SW480 (cell line): ENCODE results near the gene PTPN14.
"Not testable (repeated sequence)": the region's sequence is repeated elsewhere in the genome, so short reads cannot be mapped to it uniquely, and the experiment has no call there.

Experiments used
- DNase-seq: peaks from one replicate; pipeline ENCODE4 v3.0.0-alpha.2; 2016; ENCODE audit warnings: low spot score

The PTPN14 gene

GRCh38 chr1:214541693-214542092, 9.7 kb downstream of the PTPN14 start:
- no peak for DNase-seq

DNA sequence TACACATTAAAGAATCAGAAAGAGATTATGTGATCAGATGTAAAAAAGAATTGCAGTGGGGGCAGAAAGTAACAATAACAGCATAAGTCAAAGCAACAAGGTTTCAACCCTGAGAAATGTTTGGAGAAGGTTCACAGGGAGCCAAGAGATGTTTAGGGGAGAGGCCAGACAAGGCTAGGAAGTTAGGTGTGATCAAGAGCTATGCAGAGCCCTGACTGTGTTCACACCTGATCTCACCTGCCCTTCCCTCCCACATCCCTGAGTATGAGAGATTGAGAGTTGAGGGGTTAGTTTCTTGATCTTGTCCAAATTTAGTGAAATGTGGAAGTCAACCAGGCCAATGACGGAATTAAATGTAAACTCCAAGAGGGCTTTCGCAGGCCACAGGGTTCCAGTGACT, 10.2 kb downstream of the PTPN14 start:
- DNase-seq = no peak

- no peak for DNase-seq
Observed at GRCh38 chr1:214540324-214540723, 11.1 kb downstream of the PTPN14 start.

DNA sequence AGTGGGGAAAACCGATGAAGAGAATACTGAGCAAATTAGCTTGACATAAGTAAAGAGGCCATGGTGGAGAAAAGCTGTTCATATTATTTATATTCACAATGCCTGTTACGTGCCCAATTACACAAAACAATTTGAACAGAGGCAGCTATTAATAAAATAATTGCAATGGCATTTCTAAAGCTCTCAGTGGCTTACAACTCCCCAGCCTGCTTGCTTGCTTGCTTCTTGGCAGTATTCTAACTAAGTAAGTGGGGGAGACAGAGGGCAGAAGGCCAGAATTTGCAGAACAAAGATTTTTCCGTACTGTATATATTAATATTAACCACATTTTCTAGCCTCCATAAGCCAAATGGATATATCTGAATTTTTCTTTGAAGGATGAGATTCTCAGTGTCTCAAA, 12.9 kb downstream of the PTPN14 start:
- DNase-seq = no peak

DNA sequence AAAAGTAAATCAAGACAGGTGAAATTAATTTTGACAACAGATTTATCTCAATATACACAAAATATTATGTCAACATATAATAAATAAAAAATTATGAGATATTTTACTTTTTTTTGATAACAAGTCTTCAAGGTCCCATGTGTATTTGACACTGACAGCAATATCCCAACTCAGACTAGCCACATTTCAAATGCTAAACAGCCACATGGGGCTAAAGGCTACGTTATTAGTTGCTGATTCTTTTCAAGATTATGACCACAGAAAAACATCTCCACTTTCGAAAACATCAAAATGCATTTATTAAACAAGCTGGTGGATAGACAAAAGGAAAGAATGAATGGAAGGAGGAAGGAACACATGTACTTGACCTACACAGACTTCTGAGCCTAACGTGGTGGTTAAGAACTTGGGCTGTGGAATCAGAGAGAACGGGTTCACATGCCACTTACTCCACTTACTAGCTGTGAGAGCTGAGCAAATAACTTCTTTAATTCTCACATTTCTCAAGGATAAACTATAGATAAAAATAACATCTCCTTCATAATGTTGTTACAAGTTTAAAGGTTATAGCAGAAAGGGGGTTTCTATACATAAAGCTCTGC, 13.4 kb downstream of the PTPN14 start:
- no peak for DNase-seq

DNA sequence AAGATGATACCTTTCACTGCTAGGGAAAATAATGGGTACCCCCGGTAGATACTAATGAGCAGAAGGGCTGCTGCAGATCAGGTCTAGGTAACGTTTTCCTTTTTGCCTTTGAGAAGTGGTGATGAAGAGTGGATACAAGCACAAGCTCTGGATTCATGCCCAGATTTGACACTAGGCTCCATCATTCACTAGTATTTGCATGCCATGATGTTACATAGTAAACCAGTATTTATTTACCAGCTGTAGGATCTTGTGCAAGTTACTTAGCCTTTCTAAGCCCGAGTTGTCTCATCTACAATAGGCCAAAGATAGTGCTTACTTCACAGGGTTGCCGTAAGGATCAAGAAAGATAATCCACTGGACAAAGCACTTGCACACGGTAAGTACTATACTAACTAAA, 14.2 kb downstream of the PTPN14 start:
- DNase-seq = no peak

- DNase-seq = no peak
Observed at GRCh38 chr1:214532070-214532469, 19.3 kb downstream of the PTPN14 start.

GRCh38 chr1:214525535-214526019, 25.8 kb downstream of the PTPN14 start:
- no peak for DNase-seq

DNA sequence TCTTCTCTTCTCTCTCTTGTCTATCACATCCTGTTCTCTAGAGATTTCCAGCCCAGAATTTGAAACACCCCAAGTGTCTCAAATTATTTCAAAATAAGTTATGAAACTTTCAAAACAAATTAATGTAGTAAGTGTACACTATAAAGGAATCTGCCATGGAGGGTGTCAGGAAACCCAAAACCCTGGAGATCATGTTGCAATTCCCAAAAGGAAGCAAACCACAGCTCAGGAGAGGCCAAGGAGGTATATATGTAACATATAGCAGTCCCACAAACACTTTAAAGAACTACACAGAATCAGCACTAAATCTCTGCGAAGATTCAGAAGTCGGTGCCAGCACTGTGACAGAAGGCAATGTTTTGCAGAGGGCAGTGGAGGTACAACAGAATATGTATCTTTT, 26.6 kb downstream of the PTPN14 start:
- no peak for DNase-seq

DNA sequence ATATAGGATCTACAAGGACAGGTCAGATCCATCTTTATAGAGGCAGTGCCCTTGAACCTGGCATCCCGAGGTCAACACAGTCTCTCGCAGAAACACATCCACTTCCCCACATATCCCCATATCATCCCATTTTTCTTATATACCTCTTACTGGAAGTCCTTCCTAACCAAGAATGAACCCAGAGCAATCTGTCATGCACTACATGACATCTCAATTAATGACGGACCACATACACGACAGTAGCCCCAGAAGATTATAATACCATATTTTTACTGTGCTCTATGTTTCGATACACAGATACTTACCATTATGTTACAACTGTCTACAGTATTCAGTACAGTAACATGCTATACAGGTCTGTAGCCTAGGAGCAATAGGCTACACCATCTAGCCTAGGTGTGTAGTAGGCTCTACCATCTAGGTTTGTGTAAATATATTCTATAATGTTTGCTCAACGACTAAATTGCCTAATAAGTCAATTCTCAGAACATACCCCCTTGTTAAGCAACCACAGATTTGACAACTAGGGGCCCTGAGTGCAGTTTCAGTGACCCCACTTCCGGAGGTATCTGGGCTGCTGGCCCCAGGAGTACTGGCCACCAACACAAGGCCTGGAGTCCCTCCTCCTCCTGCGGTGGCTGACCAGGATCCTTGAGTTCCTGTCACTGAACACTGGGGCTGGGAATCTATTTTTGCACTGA, 28.1 kb downstream of the PTPN14 start:
- DNase-seq = no peak

- DNase-seq = not testable (repeated sequence)
Observed at GRCh38 chr1:214521458-214521857, 29.9 kb downstream of the PTPN14 start.

- no peak for DNase-seq
Observed at GRCh38 chr1:214520544-214521165, 30.7 kb downstream of the PTPN14 start.

DNA sequence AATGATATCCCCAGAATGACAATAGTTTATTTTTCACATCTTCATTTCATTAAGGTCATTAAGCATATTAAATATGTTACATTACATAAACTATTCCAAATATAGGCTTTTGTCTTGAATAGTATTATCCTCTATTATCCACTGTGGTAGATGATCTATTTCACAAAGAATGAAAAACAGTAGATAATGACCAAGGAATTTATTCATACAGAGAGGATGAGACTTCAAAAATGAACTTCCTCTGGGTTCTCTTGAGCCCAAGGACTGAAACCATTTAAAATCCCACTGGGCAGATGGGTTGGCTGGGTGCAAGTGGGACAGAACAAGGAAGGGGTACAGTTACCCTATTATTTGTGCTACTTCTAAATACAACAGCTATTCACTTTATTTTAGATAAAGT, 33.0 kb downstream of the PTPN14 start:
- no peak for DNase-seq

DNA sequence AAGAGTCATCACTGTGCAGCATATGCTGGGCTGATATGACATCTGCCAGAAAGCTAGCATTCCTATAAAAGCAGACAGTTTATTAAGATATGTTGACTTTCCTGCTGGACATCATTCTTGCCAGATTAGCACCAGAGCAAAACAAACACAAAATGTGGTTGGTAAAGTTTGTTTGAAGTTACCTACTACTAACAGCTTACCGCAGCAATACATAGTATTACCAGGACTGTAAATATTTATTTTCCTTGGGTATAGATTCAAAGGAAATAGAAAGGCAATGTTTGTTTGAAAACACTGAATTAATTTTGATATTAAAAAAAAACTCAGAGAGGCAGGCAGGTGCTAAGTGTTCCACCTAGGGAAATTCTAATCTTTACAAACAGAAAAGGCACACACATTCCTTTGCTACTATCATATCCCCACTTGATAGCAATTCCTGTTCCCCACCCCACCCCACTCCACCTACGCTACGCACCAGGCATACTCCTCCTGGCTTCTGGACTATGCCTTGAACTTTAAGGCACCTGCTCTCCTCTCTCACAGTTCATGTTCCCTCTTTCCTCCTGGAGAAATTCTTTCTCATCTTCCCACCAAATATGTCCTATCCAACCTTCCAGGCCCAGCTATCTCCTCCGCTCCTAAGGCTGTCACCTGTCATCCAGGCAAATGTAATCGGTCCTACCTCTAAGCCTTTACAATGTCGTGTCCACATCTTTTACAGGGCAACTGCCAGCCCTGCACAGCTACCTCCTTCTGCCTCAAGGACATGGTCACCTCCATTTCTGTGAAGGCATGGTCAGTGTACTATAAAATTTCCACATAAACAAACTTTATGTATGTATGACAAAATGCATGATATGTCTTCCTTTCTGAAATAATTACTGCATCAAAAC, 34.7 kb downstream of the PTPN14 start:
- DNase-seq = peak; percentile 47

GRCh38 chr1:214515544-214516433, 35.6 kb downstream of the PTPN14 start:
- peak; percentile 17 for DNase-seq

DNA sequence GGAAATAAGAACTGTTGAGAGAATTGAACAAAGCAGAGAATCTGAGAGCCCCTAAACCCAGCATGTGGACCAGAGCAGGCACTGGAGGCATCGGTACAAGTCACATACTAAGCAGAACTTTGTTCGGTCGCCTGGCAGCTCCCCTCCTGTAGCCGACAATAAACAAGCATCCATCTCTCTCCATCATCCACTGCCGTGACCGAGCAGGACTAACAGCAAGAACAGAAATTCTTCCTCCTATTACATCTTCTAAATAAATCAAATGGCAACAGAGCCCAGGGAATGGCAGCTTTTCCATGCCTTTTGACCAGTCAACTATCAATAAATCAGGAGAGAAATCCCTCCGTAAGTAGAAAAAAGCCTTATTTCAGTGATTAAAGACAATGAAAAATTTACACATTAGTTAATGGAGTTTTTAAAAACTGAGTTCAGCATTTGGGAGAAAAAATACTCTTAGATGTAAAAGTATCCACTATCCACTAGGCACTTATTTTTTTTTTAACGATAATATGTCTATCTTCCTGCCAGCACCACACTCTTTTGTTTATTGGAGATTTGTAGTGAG, 36.5 kb downstream of the PTPN14 start:
- DNase-seq = no peak

- no peak for DNase-seq
Observed at GRCh38 chr1:214514032-214514818, 37.2 kb downstream of the PTPN14 start.

- no peak for DNase-seq
Observed at GRCh38 chr1:214513394-214513793, 38.0 kb downstream of the PTPN14 start.

DNA sequence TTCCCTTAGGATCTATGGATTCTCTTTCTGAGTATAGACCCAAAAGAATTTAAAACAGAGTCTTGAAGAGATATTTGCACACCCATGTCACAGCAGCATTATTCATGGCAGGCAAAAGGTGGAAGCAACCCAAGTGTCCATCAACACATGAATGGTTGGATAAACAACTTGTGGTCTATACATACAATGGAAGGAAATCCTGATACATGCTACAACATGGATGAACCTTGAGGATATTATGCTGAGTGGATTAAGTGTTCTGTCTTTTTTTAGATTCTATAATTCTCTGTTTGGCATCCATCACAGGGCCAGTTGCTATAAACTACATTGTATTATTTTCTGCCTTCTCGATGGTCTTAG, 39.8 kb downstream of the PTPN14 start:
- no peak for DNase-seq

GRCh38 chr1:214510914-214511638, 40.3 kb downstream of the PTPN14 start:
- no peak for DNase-seq
